Activated T-cell treated with anti-CD3 and anti-CD28 coated beads, Interleukin-2, amount 50 U/mL, for 48 hours (primary cell): ENCODE data around the gene ST6GALNAC3.

Experiments used
- DNase-seq, 2 experiments: peaks; one replicate each; pipeline ENCODE4 v3.0.0-alpha.2; 2020

The ST6GALNAC3 gene

DNA sequence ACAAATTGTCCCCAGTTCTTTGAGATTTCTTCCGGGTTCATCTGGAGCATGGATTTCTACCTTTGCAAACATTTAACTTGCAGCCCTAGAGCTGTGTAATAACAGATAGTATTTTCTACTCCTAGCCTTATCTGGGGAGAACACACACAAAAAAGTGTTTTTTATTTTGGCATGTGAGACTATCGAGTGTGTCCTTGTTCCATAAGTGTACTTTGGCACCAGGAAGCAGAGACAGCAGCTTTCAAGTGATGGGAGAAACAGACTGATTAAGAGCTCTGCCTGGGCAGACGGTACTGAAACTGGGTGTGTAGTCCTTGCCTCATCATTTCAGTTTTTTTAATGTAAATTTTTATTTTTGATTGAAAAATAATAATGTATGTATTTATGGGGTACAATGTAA, 297.4 kb downstream of the ST6GALNAC3 start:
- DNase-seq: no peak

DNA sequence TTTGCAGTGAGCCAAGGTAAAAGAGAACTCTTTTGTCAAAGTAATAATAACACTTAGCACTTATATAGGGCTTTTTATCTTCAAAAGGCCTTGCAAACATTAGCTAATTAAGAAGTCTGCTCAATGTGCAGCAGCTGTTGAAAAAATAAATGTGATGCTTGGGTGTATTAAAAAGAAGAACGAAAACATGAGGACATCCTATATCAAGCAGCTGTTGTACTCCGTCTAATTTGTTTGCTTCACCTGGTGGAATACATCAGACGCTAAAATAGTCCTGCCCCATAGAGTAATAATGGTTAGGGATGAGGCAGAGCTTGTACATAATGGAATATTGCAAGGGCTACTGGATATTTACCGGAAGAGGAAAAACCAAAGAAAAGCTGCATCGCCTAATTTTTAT, 299.5 kb downstream of the ST6GALNAC3 start:
- DNase-seq: no peak

DNA sequence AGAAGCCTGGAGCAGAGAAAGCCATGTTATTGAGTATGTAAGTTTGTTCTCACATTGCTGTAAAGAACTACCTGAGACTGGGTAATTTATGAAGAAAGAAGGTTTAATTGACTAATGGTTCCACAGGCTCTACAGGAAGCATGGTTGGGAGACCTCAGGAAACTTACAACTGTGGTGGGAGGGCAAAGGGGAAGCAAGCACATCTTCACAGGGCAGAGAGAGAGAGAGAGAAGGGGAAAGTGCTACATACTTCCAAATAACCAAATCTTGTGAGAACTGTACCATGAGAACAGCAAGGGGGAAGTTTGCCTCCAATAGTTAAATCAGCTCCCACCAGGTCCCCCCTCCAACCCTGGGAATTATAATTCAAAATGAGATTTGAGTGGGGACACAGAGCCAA, 302.7 kb downstream of the ST6GALNAC3 start:
- DNase-seq: no peak

DNA sequence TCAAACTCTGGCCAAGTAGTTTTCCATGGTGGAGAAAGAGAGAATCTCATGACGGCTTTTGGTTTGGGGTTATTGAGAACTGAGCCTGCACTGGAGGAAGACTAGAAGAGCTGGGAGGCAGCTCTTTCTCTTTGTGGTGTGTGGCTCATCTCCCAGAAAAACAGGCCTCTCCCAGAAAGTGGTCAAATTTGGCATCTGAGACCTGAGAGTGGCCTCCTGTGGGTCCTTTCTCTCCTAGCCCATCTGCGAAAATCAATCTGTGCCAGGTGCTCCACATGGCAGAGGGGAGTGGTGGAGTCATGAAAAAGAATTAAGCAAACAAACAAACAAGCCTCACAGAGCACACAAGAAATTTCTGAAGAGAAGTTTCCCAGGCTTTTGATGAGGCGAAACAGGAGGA, 305.0 kb downstream of the ST6GALNAC3 start:
- no peak for DNase-seq

DNA sequence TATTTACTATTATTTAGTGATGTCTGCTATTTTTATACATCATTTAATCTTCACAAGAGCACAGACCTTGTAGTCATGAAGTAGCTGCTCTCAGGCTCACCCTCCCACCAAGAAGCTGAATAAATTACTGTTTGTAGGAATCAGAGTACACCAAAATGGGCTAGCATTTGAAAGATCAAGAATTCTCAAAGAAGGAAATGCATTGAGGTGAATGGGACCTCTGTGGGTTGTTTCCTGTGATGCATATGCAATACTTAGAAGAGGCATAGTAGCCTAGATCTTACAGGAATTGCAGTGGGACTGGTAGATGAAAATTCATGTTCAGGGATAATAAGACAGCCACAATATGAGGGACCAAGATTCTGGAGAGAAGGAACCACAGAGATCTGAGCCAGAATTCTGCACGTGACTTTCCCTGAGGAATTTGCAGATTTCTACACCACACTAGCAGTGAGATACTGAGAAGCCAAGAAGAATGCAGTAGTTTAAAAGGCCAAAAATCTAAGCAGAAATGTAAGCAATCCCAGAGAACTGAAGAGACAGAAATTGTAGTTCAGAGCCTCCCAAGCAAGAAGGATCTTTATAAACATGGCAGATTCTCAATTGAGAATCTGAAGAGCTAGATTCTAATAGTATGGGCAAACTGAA, 307.0 kb downstream of the ST6GALNAC3 start:
- no peak for DNase-seq

DNA sequence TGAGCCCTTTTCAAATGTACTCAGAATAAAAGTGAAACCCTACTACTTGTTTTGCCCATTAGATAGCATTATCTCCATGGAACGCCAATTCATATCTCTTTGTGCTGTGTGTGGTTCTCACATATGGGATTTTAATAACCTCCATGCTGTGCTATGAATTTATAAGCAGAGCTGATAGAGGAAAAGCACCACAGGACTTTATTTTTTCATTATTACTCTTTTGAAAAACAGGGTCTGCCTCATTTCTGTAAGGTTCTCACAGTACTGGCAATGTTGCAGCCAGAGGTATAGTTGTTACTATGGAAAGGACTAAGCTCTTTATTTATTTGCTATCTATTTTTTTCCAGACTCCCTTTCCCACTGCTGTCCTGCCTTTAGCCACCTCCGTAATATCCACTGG, 313.7 kb downstream of the ST6GALNAC3 start:
- no peak for DNase-seq

DNA sequence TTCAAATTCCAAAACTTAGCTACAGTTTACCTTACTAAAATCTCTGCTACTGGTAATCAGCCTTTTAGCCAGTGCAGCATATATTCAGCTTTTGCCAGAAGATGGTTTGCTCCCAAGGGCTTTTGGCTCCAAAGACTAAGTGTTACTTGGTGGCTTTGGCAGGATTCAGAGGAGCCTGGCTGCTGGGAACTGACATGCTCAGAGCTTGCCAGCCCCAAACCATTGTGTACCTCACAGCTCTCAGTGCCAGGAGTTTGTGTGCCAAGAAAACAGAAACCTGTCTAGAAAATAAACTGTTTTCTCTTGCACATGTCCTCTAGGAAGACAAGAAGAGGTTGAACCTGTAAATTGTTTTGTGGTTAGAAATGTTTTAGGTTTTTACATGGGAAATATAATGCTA, 315.9 kb downstream of the ST6GALNAC3 start:
- no peak for DNase-seq

DNA sequence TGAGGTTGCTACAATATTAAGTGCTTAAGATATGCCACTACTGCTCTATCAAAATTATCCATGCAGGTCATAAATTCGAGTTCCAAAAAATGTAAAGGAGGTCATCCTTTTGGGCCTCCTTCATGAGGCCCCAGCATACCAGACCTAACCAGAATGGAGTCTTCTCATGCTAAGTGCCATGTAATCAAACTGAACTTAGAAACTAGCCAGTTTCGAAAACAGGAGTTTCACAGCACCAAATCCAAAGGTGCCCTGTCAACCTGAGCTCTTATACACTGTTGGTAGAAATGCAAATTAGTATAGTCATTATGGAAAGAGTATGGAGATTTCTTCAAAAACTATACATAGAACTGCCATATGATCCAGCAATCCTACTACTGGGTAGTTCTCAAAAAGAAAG, 320.5 kb downstream of the ST6GALNAC3 start:
- no peak for DNase-seq

DNA sequence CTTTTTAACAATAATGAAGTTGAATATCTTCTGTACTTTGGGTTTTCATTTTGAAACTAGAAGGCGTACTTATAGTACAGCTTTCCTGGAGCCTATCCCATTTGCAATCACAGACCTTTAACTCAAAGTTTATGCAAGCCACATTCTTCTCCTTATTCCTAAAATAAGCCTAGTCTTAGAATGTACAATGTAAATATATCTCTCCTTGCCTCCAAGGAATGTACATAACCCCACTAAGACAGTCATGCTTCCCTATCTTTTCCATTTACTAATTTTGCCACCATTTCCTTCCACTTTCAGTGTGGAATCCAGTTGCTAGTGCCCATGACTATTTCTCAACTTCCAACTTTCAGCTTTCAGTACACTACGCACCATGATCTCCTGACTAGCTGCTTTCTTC, 327.6 kb downstream of the ST6GALNAC3 start:
- no peak for DNase-seq

DNA sequence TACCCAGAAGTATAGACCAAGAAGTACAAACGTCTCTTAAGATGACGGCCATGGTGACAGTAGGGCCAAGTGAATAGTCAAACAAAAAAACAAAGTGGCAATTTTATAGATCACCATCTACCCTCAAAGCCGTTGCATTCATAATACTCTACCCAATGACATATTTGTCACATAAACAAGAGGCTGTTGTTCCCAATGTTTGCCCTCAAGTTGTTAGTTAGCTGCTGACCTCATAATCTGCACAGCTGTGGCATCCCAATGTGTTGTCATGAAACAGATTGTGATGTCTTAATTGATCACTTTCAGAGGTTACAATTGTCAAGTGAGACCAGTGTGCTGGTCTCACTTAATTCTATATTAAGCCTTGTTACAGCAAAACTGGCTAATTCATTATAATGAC, 333.8 kb downstream of the ST6GALNAC3 start:
- no peak for DNase-seq

DNA sequence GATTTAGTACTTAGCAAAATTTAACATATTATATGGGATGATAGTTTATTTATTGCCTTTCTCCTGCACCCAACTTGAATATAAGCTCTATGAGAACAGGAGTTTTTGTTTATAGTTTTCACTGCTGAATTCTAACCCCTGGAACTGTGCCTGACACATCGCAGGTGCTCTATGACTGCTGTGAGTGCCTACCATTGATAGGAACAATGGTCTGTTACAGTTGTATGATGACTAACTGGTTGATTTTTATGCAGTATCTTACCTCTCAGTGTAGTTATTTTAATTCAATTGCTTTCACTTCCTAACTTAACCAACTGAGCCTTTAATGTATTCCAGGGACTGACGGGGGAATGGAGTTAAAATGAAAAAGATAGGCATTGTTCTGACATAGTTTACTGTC, 336.0 kb downstream of the ST6GALNAC3 start:
- no peak for DNase-seq

DNA sequence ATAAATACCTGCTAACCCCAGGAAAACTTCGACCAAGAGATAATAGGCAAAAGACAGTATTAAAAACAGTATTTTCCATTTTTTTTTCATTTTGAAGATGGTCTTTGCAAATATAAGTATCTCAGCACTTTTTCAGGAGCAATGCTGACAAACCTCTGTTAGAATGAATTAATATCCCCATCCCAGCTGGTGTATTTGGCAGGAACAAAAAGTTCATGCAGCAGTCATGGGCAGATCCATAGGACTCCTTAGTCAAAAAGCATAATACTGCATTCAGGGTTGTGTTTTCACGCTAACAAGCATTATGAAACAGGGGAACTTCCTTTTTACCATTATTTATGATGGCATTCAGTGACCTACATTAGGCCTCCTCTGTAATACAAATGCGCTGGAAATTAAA, 344.0 kb downstream of the ST6GALNAC3 start:
- DNase-seq: no peak

DNA sequence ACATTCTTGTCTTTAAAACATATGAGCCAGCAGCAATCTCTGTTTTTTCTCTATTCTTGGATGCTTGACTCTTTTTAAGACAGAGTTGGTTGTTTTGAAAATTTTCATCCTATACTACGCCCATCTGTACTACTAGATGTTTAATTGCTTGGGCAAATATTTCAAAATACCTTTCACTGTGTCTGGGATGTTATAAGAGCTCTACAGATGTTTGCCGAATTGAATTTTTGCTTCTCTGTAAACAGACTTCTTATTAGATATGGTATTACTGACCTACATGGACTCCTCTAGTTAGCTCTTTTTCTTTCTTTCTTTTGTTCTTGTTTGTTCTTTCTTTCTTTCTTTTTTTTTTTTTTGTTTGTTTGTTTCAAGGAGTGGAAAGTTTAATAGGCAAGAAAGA, 345.1 kb downstream of the ST6GALNAC3 start:
- DNase-seq: no peak

DNA sequence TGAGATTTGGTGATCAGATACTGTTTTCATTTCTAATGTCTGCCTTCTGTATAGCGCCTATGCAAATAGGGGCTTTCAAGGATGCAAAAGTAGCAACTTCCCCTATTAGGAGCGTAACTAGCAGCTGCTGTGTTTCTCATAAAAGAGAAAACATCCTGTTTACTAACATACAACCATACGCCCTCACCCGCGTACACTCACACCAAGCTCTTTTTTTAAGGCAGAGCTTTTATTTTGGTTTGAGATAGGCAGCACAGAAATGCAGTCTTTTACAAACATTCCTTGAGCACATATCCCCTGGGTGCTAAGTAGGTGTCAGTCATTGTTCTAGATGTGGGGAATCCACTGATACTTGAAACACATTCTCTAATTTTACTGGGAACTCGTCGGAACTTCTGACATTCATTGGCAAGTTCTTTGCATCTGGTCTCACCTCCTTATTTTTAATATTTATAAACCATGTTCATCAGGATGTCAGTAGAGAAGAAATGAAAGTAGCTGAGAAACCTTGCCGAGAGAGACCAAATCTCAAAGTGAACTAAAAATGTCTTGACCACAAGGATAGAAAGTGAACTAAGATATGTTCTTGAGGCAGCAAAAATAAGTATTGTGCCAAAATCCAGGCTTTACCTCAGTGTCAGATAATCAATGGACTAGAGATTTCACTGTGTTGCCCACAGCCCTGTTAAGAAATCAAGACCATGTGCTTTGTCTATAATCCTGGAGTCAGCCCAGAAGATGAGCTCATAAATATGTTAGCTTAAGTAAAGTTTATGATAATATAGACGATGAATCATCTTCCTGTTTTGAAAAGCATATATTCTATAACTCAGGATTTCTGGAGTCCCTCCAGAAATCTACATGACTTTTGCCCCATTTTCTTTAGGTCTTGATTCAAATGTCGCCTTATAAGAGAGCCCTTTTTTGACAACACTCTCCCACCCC, 350.9 kb downstream of the ST6GALNAC3 start:
- DNase-seq: no peak

DNA sequence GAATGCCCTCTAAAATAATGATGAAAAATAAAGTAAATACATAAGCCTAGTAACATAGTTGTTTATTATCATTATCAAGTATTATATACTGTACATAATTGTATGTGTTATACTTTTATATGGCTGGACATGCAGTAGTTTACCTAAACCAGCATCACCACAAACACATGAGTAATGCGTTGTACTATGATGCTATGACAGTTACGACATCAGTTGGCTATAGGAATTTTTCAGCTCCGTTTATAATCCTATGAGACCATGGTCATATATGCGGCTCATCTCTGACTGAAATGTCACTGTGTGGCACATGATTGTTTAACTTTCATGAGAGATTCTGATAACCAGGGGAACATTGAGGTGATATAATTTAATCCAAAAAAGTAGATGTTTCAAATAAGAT, 352.1 kb downstream of the ST6GALNAC3 start:
- no peak for DNase-seq

DNA sequence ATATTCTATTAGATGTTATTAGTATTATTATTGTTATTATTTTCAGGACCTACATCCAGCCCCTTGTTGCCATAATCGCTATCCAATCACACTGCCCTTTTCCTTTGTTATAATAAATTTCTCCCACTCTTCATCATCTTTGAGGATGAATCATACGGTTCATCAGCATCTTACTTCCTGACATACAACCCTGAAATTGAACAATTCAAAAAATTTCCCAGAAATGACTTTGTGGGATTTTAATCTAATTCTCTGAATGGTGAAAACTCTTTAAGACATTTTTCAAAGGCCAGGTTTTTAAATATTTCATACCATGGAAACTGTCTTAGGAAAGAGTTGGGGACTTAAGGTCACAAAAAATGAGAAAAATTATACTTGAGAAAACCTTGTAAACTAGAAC, 353.5 kb downstream of the ST6GALNAC3 start:
- DNase-seq: no peak

DNA sequence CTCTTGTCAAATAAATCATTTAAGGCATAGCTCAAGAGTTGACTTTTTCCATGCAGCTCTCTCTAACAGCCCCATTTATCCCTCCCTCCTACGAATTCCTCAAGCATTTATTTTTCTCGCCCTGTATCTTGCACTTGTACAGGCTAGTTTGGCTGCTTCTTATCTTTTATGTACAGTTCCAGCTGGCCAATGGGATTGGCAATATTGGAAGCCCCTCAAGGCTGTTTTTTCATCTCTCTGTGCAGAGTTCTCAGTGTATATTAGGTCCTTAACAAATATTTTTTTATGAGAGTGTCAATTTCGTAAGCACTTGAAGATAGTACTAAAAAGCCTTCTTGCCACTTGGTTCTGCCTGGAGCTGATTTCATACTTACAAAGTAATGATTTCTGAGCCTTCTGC, 356.0 kb downstream of the ST6GALNAC3 start:
- DNase-seq: no peak

DNA sequence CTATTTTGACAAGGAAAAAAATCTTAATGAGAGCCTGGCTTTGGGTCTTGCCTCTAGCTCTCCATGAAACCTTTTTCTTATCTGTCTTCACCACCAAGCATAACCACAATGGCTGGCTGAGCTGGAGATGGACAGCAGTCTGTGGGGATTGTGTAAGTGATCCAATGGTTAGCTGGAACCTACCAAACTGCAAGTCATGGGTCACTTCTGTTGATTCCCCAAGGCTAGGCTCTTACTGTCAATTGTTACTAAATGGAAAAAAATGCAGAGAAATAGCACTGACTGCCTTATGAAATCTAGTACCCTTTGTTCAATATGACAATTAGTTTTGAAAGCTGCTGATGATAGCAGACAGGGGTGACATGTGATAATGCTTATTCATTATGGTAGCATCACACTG, 359.0 kb downstream of the ST6GALNAC3 start:
- DNase-seq: no peak

DNA sequence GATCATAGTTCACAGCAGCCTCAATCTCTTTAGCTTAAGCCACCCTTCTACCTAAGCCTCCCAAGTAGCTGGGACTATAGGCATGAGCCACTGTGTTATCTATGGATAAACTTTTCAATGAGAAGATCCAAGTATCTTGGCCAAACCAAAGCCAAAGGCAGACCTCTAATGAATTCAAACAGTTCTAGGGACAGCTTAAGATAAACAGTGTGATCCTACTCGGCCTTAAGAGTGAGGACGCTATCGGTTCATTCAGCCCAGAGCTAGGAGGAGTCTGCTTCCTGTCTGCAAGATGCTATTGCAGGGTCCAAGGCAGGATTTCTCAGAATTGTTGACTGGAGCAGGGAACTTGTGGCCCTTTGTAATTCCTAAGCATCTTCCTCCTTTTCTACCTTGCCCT, 368.7 kb downstream of the ST6GALNAC3 start:
- DNase-seq: no peak

DNA sequence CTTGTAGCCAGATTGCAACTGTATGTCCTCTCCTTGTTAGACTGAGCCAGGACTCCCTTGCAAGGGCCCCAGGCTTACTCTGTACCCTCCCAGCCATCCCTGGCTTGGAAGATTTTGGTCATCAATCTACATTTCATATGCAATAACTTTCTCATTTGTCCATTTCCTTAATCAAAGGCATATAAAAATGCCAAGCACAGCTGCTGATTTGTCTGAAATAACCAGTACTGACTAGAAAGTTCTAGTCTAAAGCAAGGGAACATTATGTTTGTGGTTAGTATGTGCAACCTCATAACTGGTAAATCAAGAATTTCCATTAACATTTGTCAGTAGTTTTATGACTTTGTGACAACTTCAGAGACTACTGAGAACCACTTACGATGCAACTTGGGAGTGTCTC, 370.2 kb downstream of the ST6GALNAC3 start:
- no peak for DNase-seq

DNA sequence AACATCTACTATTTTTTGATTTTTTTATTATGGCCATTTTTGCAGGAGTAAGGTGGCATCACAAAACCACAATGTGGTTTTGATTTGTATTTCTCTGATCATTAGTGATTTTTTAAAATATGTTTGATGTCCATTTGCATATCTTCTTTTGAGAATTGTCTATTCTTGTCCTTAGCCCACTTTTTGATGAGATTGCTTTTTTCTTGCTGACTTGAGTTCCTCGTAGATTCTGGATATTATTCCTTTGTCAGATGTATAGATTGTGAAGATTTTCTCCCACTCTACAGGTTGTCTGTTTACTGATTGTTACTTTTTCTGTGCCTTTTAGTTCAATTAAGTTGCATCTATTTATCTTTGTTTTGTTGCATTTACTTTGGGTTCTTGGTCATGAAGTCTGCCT, 375.7 kb downstream of the ST6GALNAC3 start:
- no peak for DNase-seq

DNA sequence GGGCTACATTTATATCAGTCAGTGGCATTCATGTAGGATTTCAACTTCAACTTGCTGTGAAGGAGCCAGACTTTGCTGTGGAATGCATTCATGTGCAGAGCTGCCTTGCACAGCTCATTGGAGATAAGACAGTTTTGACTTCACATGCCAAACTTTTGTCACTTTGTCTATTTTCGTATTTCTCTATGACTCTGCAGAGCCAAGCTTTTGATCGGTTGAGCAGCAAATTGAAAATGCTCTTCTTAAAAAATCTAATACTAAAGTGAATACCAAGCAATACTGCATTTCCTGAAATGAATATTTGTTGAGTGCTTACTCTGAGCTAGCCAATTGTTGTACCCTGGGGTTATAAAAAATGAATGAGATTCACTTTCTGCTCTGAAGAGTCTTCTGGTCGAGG, 388.7 kb downstream of the ST6GALNAC3 start:
- DNase-seq: no peak

DNA sequence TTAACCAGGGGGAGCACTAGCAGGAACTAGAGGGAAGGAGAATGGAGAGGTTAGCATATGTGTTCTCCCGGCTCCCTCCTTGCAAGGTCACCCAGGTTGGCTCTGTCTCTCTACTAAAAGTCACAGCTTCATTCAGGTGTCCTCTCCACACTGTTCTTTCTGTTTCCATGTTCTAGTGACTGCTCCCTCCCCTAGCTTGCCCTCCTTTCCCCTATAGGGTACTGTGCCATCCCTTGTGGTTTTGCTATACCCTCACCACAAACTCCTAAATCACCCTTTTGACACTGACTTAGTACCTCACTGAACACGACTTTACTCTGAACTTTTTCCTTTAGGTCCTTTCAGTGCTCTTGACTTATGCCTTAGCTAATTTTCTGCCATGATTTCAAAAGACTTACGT, 389.3 kb downstream of the ST6GALNAC3 start:
- DNase-seq: no peak

DNA sequence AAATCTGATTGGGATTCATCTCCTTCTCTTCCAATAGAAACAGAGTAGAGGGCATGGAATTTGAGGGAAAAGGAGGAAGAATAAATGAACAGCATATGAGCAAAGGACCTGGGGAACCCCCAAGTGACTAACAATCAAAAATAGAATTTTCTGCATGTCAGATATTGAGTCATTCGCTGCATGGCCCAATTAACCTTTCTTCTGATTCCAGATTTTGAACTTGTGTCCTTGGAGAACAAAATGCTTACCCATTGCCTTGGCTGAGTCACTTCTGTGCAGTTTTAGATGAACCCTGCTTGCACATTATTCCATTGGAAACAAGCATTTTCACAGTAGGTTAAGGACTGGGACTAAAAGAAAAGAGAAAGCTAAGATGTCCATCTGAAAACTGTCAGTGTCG, 390.5 kb downstream of the ST6GALNAC3 start:
- DNase-seq: no peak

DNA sequence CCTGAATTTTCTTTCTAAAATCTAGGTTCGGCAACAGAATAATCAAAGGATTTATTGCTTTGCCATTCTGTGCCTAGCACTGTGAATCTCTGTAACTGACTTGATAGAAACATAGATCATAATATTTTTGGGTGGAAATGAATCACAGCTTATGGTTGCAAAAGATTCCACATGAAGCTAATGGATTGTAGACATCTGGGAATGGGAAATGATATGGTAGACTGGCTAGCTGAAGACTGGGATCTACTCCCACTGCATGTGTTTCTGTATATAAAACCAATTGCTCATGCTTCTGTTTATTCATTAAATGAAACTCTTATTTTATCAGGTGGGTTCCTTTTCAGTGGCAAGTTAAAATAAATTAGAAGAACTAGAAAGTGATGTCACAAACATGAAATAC, 395.6 kb downstream of the ST6GALNAC3 start:
- no peak for DNase-seq
